H1 (cell line): Measurements from ENCODE around the gene MAGEA1. TPM values are rescaled to one million over a fixed set of nuclear protein-coding genes. Genes with fewer than 3 reads are reported as not detected.

Source experiments
- KDM1A ChIP-seq: fragments of 200-600, 300-600 bp; sonication (generic); IDR thresholded peaks from 2 replicates; pipeline ENCODE4 v1.7.1; 2016; ENCODE audit warnings: mild to moderate bottlenecking, low read length, borderline replicate concordance
- PHF8 ChIP-seq: fragments of 200-600 bp; sonication (generic); conservative IDR thresholded peaks from 2 replicates; pipeline ENCODE4 v1.7.1; 2012; ENCODE audit warnings: low read depth, mild to moderate bottlenecking, inconsistent platforms, low read length, moderate library complexity
- POLR2A ChIP-seq, 2 experiments: IDR thresholded peaks; 1 replicate in 1 of 2; 2 replicates in 1 of 2; pipeline ENCODE4 v1.6.1; 2011; ENCODE audit warnings: low read depth in 2 of 2, low read length in 2 of 2, mild to moderate bottlenecking in 2 of 2; ENCODE audit errors: control extremely low read depth in 1 of 2
- POLR2AphosphoS5 ChIP-seq: IDR thresholded peaks from 2 replicates; pipeline ENCODE4 v1.6.1; 2011; ENCODE audit warnings: low read depth, low read length
- RAD21 ChIP-seq, 2 experiments: IDR thresholded peaks in 1 of 2; conservative IDR thresholded peaks in 1 of 2; 2 replicates each; pipeline ENCODE4 v1.6.1; 2011; ENCODE audit warnings: low read depth in 2 of 2, low read length in 2 of 2, improper control_type of control experiment in 1 of 2, inconsistent platforms in 1 of 2, mild to moderate bottlenecking in 1 of 2, moderate library complexity in 1 of 2
- SIN3A ChIP-seq, 2 experiments: IDR thresholded peaks in 1 of 2; conservative IDR thresholded peaks in 1 of 2; 2 replicates each; pipeline ENCODE4 v1.6.1; 2011 to 2012; ENCODE audit warnings: low read length in 2 of 2, improper control_type of control experiment in 1 of 2, low read depth in 1 of 2, mild to moderate bottlenecking in 1 of 2
- SRF ChIP-seq: IDR thresholded peaks from 2 replicates; pipeline ENCODE4 v1.6.1; 2011; ENCODE audit warnings: mild to moderate bottlenecking, low read depth, low read length, moderate library complexity
- polyA plus RNA-seq, 7 experiments: library from polyadenylated mRNA; depleted of rRNA in 3 of 7; stranded (reverse) in 5 of 7; unstranded in 2 of 7; fragments of >200 nt in 5 of 7; fragments of 200-250 nt in 2 of 7; gene quantifications; 1 replicate in 5 of 7; 2 replicates in 1 of 7; 4 replicates in 1 of 7; pipeline versions ENCODE4 v1.2.1 to v1.2.3, GENCODE V29; 2011 to 2013; ENCODE audit warnings: missing spikeins in 2 of 7, mixed read lengths in 2 of 7
- total RNA-seq: library from RNA; stranded (reverse); fragmentation: NEBNext Ultra II Directional; extraction: Animal tissue kit (Norgen Biotek cat#: 25700); gene quantifications from 2 replicates; pipeline ENCODE4 v1.2.1, GENCODE V29; 2021

Gene MAGEA1
- total and polyA plus RNA-seq, 2 of the 8 experiments (the other 6 are each of a cell fraction or from before 2014, with no cell fraction given), result not detected

GRCh38 chrX:153209347-153209746 lies 30.3 kb downstream of the MAGEA1 start (continued):
- TF ChIP-seq SRF (no peak), POLR2A (IDR thresholded peaks at IDR 0.05; ENCODE audit: control extremely low read depth in 1 of 2, low read depth in 2 of 2, low read length in 2 of 2) (no peak), PHF8 (no peak), POLR2AphosphoS5 (no peak), RAD21 (IDR thresholded peaks at IDR 0.05 in 1 of 2, conservative IDR thresholded peaks at IDR 0.05 in 1 of 2; ENCODE audit: low read depth in 2 of 2, low read length in 2 of 2) (no peak), SIN3A (conservative IDR thresholded peaks at IDR 0.05 in 1 of 2, IDR thresholded peaks at IDR 0.05 in 1 of 2; ENCODE audit: low read depth in 1 of 2, low read length in 2 of 2) (no peak), KDM1A (no peak)
